ENCODE results near the gene UHRF2.
"Not testable (repeated sequence)": the region's sequence is repeated elsewhere in the genome, so short reads cannot be mapped to it uniquely, and the experiment has no call there.

Gene UHRF2, protein sequence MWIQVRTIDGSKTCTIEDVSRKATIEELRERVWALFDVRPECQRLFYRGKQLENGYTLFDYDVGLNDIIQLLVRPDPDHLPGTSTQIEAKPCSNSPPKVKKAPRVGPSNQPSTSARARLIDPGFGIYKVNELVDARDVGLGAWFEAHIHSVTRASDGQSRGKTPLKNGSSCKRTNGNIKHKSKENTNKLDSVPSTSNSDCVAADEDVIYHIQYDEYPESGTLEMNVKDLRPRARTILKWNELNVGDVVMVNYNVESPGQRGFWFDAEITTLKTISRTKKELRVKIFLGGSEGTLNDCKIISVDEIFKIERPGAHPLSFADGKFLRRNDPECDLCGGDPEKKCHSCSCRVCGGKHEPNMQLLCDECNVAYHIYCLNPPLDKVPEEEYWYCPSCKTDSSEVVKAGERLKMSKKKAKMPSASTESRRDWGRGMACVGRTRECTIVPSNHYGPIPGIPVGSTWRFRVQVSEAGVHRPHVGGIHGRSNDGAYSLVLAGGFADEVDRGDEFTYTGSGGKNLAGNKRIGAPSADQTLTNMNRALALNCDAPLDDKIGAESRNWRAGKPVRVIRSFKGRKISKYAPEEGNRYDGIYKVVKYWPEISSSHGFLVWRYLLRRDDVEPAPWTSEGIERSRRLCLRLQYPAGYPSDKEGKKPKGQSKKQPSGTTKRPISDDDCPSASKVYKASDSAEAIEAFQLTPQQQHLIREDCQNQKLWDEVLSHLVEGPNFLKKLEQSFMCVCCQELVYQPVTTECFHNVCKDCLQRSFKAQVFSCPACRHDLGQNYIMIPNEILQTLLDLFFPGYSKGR

GRCh38 chr9:6412487-6413364 lies at the start of gene UHRF2:
UHRF2 (plus strand) TSS chr9:6413199; CDS start chr9:6413491, 292 bp downstream.
- DNase-seq: peak; percentile 97

GRCh38 chr9:6367128-6367890 lies 45.7 kb upstream of the UHRF2 start:
- no peak for DNase-seq

GRCh38 chr9:6368831-6369230 lies 44.2 kb upstream of the UHRF2 start:
- no peak for DNase-seq

DNA sequence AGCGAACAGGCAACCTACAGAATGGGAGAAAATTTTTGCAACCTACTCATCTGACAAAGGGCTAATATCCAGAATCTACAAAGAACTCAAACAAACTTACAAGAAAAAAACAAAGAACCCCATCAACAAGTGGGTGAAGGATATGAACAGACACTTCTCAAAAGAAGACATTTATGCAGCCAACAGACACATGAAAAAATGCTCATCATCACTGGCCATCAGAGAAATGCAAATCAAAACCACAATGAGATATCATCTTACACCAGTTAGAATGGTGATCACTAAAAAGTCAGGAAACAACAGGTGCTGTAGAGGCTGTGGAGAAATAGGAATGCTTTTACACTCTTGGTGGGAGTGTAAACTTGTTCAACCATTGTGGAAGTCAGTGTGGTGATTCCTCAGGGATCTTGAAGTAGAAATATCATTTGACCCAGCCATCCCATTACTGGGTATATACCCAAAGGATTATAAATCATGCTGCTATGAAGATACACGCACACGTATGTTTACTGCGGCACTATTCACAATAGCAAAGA lies 31.5 kb upstream of the UHRF2 start:
- not testable (repeated sequence) for DNase-seq

DNA sequence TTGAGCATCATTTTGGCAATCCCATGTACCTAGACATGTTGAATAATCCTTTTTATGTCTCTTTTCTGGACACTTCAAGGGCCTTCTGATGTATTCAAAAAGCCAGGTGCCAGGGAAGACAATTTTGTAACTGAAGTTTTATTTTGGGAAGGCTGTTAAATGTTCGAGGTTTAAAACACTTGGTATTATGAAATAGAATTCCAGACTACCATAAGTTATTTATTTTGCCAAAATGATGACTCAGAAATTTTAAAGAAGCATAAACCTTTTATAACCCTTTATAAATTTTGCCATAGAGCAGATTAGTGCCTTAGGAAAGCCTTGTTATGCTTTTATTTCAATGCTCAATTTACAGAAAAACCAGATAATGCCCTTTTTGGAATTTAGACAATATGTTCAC lies 30.3 kb upstream of the UHRF2 start:
- no peak for DNase-seq

DNA sequence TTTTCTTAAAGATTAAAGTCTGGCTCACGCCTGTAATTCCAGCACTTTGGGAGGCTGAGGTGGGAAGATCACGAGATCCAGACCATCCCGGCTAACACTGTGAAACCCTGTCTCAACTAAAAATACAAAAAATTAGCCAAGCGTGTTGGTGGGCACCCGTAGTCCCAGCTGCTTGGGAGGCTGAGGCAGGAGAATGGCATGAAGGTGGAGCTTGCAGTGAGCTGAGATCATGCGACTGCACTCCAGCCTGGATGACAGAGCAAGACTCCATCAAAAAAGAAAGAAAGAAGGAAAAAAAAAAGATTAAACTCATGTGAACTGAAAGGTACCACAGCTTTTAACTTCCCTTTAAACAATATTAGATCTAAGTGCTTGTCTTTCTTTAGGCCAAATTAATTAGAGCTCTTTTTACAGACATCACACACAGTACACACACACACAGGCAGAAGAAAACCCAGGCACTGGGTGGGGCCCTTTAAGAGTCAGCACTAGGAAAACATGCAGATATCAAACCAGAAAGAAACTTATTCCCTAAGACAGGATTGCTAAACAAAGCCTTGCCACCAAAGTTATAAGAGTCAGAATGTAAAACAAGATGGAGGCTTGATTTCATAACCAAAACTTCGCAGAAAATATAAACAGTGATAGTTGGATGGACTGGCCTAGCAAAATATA lies 29.3 kb upstream of the UHRF2 start:
- DNase-seq: no peak

DNA sequence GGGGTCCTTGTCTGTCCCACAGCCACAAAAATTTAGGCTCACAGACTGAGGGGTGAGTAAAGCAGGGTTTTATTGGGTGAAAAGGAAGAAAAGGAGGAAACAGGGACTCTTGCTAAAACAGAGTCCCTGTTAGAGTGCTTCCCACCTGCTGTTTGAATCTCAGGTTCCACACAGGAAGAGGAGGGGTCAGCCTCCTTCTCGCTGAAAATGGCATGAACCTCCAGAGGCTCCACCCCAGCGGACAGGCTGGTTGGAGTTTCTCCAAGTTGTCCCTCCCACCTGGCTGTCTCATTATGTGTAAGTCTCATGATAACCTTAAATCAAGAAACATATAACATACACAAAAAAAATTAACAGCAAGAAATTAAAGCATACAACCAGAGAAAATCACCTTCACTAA lies 28.3 kb upstream of the UHRF2 start:
- DNase-seq: no peak

DNA sequence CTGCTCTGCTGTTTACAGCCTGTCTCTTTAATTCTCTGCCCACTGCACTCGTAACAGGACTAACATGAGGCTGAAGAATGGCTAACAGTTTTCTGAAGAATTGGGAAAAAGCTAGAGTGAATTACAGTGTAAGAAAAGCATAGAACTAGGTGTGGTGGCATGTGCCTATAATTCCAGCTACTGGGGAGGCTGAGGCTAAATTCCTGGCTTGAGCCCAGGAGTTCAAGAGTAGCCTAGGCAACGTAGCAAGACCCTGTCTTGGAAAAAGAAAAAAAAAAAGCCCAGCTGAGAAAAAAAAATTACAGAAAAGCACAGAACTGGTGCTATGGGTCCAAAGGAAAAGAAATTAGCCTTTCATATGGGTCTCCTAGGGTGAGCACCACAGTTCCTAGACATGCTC lies 13.9 kb upstream of the UHRF2 start:
- DNase-seq: no peak

GRCh38 chr9:6405371-6405770 lies 7.6 kb upstream of the UHRF2 start:
- no peak for DNase-seq

DNA sequence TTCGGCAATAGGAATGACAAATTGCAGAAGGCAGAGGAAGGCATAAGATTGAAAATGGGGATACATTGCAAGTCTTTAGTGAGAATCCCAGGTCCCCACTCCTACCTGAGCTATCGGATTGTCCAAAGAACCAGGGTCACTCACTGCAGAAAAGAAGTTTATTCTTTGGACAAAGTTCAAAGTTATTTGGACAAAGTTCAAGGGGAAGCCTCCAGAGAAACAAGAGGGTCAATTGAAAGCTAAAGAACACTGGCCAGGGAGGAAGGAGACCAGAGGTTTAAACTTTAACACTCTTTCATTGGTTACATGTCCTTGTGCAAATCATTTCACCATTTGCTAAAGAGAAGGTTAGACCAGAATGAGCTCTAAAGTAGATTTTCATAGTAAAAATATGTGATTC lies 5.2 kb upstream of the UHRF2 start:
- no peak for DNase-seq

DNA sequence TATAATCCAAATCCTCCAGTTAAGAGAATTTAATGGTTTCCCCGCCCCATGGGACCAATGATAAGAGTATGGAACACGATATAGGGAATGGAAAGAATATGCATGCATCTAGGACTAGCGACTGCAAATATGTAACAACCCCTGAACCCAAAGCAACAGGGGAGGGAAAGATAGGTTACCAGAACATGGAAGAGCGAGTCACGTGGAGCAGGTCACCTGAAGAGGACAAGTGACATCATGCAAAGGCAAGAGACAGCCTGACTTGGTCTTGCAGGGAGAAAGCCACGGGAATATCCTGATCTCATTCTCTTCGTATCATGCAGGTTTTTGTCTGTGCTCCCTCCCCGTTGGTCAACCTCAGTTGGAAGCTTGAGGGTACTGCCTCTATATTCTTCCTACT lies 4.7 kb upstream of the UHRF2 start:
- no peak for DNase-seq

- DNase-seq: no peak
Observed at GRCh38 chr9:6409811-6410210, 3.2 kb upstream of the UHRF2 start.

- DNase-seq: no peak
Observed at GRCh38 chr9:6410633-6411032, 2.4 kb upstream of the UHRF2 start.

DNA sequence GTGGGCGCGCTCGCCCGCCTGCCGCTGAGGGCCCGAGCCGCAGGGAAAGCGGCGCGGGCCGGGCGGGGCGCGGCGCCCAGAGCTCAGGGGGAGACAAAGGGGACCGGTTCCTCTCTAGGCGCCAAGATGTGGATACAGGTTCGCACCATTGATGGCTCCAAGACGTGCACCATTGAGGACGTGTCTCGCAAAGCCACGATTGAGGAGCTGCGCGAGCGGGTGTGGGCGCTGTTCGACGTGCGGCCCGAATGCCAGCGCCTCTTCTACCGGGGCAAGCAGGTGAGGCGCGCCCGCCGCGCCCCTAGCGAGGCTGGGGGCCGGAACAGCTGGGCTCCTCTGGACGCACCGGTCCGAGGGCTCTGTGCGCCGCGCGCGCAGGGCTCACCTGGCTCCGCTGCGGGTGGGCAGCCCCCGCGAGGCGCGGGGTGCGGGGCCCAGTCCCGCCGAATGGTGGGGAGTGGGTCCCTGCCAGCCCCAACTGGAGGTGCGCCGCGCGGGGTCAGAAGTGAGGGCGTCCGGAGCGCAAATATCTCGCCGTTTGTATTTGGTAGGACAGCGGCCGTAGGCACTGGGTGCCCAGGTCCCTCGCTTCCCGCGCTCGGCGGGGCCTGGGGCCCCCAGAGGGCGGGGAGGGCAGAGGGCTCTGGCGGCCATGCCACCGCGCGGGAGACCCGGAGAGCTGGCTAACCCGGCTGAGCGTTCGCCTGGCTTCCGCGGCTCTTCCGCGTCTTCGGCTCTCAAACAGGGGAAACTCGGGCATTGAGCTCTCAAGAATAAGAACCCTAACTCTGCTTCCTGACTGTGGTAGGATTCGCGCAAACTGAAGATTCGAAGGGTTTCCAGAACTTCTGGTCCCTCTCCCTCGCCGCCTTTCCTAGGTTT lies 607 bp downstream of the UHRF2 start:
- no peak for DNase-seq

DNA sequence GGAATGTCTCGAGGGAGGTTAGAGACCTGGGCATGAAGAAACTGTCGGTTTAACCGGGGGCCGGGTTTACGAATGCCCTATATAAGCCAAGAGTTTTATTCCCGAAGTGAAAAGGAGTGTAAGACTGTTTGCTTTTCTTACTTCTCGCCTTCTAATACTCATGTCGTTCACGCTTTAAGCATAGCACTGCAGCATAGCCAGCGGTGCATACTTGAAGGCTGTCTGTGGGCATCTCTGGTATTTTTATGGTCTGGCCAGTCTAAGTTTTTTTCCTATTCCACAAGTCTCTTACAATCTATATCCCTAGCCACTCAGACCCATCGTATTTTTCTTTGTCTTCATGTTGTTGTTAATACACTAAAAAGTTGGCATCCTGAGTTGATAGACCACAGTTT lies 1.2 kb downstream of the UHRF2 start:
- DNase-seq: no peak

DNA sequence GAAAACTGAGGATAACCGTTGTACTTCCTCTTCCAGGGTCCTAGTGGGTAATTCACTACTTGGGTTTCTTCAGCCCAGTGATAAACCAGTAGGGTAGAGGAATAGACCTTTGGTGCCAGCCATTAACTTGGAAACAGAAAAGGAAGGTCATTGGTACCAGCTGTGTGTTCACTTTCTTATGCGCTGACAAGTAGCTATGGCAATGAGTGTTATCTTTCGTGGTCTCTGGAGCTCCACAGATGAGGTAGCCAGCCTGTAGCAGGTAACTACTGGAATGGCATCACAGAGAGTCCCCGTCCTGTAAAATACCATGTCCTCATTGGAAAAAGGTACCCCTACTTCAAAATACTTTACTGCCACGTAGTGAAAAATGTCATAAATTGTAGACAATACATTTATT lies 2.3 kb downstream of the UHRF2 start:
- DNase-seq: no peak

GRCh38 chr9:6417186-6417585 lies 4.2 kb downstream of the UHRF2 start:
- DNase-seq: no peak

GRCh38 chr9:6418764-6419163 lies 5.8 kb downstream of the UHRF2 start:
- no peak for DNase-seq

GRCh38 chr9:6424940-6425339 lies 11.9 kb downstream of the UHRF2 start:
- DNase-seq: no peak

DNA sequence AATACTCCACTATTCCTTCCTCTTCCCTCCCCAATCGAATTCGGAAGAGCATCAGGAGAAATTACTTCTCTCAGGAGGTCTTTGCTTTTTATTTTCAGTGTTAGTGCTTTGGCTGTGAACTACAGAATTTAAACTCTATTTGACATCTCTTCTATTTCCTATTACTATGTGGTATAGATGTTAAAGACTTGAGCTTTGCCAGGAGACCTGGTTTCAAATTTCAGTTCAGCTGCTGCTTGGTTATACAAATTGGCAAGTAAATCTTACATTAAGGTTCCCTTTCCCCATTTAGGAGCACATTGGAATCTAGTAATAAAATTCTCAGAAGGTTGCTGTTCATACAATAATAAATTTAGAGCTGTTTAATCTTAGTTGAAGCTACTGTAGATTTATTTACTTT lies 13.1 kb downstream of the UHRF2 start:
- no peak for DNase-seq
